ENCODE measurements around the gene IER5L.

IER5L gene

GRCh38 chr9:129170229-129170628, 7.8 kb downstream of the IER5L start:
- no peak for TF ChIP-seq TAF1 (IDR thresholded peaks at IDR 0.05; ENCODE audit: borderline replicate concordance, insufficient read depth, low read length)
- no peak for TF ChIP-seq FOXP2 (optimal IDR thresholded peaks at IDR 0.05; ENCODE audit: borderline replicate concordance, extremely low read depth, extremely low read length, insufficient read depth)
- TF ChIP-seq REST (IDR thresholded peaks at IDR 0.05; ENCODE audit: insufficient read depth in 1 of 2, low read depth in 2 of 2, low read length in 2 of 2): no peak
- TF ChIP-seq POLR2AphosphoS5 (IDR thresholded peaks at IDR 0.05; ENCODE audit: low read depth, low read length): no peak
- no peak for TF ChIP-seq SIN3A (IDR thresholded peaks at IDR 0.05; ENCODE audit: borderline replicate concordance, insufficient read depth, low read length)

DNA sequence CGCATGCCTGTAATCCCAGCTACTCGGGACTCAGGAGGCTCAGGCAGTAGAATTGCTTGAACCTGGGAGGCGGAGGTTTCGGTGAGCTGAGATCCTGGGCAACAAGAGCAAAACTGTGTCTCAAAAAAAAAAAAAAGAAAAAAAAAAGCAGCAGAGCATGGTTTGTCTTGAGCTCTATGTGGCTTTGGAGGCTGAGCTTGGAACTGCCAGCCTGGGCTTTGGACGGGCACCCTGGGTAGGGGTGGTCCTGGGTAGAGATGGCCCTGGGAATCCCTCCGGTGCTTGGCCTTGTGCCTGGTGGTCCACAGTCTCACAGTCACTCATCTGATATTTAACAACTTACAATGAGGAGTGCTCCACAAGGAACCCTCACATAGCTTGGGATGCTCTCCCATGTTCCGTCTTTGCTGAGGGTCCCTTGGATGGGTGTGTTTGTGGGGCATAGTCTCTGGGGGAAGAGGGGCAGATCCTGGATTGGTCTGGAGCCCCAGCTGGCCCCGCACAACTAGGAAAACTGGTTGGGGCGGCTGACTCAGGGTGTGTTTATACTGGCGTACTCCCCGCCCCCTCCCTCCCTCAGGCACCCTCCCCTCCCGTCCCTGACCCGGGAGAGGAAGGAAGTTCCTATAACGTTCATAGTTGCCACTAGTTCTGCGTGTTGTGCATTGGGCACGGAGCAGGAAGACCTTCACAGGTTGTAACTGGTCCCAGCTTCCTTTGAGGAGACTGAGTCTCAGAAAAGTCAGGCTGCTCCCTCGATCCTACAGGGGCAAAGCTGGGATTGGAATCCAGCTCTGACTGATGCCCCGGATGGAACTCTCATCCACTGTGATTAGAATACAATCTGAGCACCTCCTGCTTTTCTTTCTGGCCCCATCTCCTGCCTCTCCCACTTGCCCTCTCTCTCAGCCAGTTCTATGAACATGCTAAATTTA, 11.2 kb downstream of the IER5L start:
- TF ChIP-seq REST (IDR thresholded peaks at IDR 0.05; ENCODE audit: insufficient read depth in 1 of 2, low read depth in 2 of 2, low read length in 2 of 2) (no peak), TAF1 (IDR thresholded peaks at IDR 0.05; ENCODE audit: borderline replicate concordance, insufficient read depth, low read length) (no peak), FOXP2 (optimal IDR thresholded peaks at IDR 0.05; ENCODE audit: borderline replicate concordance, extremely low read depth, extremely low read length, insufficient read depth) (no peak), POLR2AphosphoS5 (IDR thresholded peaks at IDR 0.05; ENCODE audit: low read depth, low read length) (peak; percentile 74), SIN3A (IDR thresholded peaks at IDR 0.05; ENCODE audit: borderline replicate concordance, insufficient read depth, low read length) (no peak)

DNA sequence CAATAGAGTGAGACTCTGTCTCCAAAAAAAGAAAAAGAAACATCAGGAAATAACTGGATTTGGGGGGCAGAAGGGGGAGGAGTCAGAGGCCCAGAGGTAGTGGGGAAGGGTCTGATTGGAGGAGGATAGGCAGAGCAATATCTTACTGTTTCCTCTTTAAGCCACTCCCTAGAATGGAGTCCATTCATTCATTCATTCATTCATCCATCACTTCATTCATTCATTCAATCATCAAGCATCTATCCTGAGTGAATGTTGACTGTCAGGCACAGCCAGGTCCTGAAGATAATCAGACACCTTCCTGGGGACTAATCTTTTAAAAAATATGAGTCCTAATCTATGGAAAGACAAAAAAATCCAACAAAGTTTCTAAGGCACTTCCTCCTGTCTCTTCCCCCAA, 12.9 kb downstream of the IER5L start:
- TF ChIP-seq POLR2AphosphoS5 (IDR thresholded peaks at IDR 0.05; ENCODE audit: low read depth, low read length) (no peak), REST (IDR thresholded peaks at IDR 0.05; ENCODE audit: insufficient read depth in 1 of 2, low read depth in 2 of 2, low read length in 2 of 2) (no peak), TAF1 (IDR thresholded peaks at IDR 0.05; ENCODE audit: borderline replicate concordance, insufficient read depth, low read length) (no peak), SIN3A (IDR thresholded peaks at IDR 0.05; ENCODE audit: borderline replicate concordance, insufficient read depth, low read length) (no peak), FOXP2 (optimal IDR thresholded peaks at IDR 0.05; ENCODE audit: borderline replicate concordance, extremely low read depth, extremely low read length, insufficient read depth) (no peak)

DNA sequence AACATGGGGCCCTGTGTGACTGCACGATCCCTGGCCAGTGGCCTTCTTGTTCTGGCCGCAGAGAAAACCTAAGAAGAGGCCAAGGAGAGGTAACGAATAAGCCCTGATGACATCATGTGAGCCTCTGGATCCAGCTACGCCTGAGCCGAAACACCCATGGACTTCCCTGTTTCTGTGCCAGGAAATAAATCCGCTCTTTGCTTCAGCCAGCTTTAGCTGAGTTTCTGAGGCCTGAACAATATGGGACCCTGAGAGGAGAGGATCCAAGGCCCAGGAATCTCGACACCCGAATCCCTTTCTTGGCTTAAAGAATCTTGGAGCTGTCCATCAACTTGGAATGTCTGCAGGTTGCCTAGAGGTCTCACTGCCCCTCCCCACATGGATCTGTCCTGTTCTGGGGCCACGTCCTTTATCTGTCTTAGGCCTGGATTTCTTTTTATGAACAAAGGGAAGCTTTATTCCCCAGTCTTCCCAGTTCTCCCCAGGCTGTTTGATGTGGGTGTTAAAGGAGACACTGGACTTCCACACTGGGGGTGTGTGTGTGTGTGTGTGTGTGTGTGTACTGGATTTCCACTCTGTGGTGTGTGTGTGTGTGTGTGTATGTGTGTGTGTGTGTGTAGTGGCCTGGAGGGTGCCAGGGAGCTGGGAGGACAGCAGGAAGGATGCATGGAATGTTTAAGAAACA, 13.7 kb downstream of the IER5L start:
- TF ChIP-seq POLR2AphosphoS5 (IDR thresholded peaks at IDR 0.05; ENCODE audit: low read depth, low read length) (no peak), SIN3A (IDR thresholded peaks at IDR 0.05; ENCODE audit: borderline replicate concordance, insufficient read depth, low read length) (no peak), TAF1 (IDR thresholded peaks at IDR 0.05; ENCODE audit: borderline replicate concordance, insufficient read depth, low read length) (no peak), REST (IDR thresholded peaks at IDR 0.05; ENCODE audit: insufficient read depth in 1 of 2, low read depth in 2 of 2, low read length in 2 of 2) (no peak), FOXP2 (optimal IDR thresholded peaks at IDR 0.05; ENCODE audit: borderline replicate concordance, extremely low read depth, extremely low read length, insufficient read depth) (no peak)
